ENCODE results near the gene BABAM2.

DNA sequence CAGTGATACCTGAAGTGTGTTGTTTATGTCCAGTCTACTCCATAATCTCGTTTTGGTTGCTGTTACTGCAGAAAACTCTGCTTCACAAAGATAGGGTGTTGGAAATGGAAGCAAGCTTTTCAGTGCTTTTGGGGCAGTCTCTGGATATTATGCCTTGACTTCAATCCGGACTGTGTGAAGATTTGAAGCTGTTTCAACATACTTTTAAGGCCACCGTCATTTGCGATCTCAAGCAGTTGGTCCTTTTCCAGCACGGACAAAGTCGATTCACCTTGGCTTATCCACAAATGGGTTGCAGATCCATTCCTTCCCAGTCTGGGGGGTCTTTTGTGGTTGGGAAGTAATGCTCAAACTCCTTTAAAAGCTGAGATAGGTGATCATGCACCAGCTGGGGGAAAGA, 20.8 kb upstream of the BABAM2 start:
- TF ChIP-seq CTCF (IDR thresholded peaks at IDR 0.05; ENCODE audit: insufficient read depth, low read length, poor library complexity, severe bottlenecking), result no peak
- TF ChIP-seq EZH2phosphoT487 (conservative IDR thresholded peaks at IDR 0.05; ENCODE audit: low read length), result no peak

All from SU-DHL-6 (cell line).